D341Med (cell line): ENCODE measurements around the gene SRRM4.
"Not testable (repeated sequence)": the region's sequence is repeated elsewhere in the genome, so short reads cannot be mapped to it uniquely, and the experiment has no call there.

ENCODE experiments used
- DNase-seq: peaks from one replicate; pipeline ENCODE4 v3.0.0; 2012; ENCODE audit warnings: low spot score

Gene SRRM4

GRCh38 chr12:118981285-118982211 is at the start of gene SRRM4:
SRRM4 (plus strand) TSS chr12:118981541; CDS start chr12:118981883, 342 bp downstream.
- peak; percentile 92 for DNase-seq

- no peak for DNase-seq
These were observed 35.1 kb upstream of the SRRM4 start for GRCh38 chr12:118946256-118946655.

- no peak for DNase-seq
These were observed 22.8 kb upstream of the SRRM4 start for GRCh38 chr12:118958520-118958919.

DNA sequence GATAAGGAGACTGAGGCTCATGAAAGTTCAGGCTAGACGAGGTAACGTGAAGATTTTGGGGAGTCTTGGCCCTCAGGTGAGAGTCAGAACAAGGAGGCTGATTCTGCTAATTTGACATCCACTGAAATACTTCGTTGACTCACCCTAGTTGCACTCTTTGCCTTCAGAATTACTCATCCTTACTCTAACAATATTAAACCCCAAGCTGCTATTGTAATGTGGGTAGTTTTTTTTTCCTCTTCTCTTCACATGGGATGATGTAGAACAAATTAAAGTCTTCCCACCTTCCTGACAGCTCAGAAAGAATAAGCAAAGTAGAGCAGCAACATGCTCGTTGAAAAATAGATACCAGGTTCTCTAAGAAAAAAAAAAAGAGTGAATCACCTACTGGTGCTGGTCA is 22.0 kb upstream of the SRRM4 start:
- DNase-seq = no peak

DNA sequence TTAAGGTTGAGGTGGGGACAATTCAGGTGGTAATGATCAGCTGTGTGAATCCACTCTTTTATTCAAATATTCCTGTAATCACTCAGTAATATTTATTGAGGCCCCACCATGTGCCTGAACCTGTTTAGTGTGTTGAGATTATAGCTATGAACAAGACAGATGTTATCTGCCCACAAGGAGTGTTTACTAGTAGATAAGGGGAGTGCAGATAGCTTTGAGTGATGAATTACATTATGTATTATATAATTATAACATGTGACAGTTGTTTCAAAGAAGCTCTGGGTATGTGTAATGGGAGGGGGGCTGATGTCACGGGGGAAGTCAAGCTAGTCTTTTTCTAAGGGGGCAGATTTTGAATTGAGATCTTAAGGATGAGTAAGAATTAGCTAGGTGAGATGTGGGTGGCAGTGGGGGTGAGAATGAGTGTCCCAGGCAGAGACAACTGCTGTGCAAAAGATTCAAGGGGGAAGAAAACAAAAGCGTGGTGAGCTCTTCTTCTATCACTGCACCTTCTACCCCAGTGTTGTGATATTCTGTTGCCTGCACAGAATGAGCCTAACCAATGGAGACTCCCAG is 21.3 kb upstream of the SRRM4 start:
- DNase-seq = no peak

DNA sequence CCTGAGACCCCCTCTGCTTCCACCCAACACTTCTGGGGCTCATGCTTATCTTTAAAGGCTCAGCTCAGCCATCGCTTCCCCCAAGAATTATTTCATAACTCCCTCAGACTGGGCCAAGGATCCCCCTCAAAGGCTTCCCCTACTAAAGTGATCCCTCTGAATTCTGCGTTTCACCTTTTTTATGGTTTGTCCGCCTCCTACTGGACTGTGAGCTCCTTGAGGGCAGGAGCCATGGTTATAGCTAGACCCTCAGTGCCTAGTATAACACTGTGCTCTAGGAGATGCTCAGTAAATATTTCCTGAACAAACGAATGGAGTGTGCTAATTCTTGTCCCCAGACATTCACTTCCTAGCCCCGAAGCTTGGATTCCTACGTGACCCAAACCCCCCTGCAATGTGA is 20.5 kb upstream of the SRRM4 start:
- DNase-seq = no peak

- no peak for DNase-seq
These were observed 16.4 kb upstream of the SRRM4 start for GRCh38 chr12:118964988-118965387.

- no peak for DNase-seq
These were observed 10.5 kb upstream of the SRRM4 start for GRCh38 chr12:118970856-118971255.

GRCh38 chr12:118972982-118973381 is 8.4 kb upstream of the SRRM4 start:
- DNase-seq = no peak

- peak; percentile 88 for DNase-seq
These were observed 1.5 kb upstream of the SRRM4 start for GRCh38 chr12:118979763-118980406.

DNA sequence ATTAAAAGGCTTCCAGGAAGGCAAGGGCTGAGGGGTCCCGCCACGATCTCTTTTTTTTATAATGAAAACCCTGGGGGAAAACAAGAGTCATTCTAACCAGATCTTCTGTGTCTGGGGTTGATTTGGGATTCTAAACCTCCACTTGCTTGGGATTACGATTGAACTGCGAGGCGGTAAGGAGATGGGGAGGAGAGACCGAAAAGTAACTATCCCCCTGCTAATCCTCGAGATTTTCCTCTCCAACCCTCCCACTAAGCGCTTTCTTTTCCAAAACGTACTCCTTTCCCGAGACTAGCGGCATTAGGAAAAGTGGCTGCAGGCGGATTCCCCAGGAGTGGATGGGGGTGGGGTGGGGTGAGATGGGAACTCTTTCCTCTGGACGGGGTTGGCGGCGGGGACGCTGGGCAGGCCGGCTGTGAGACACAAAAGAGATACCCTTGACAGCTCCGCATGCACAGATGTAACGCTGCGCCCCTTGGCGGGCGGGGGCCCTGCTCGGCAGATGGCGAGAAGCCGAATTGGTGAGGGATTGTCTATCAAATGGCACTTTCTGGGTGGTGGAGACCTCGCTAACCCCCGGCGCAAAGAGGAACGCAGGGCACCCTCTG is 830 bp upstream of the SRRM4 start:
- DNase-seq = peak; percentile 80

- no peak for DNase-seq
These were observed 961 bp downstream of the SRRM4 start for GRCh38 chr12:118982302-118982701.

DNA sequence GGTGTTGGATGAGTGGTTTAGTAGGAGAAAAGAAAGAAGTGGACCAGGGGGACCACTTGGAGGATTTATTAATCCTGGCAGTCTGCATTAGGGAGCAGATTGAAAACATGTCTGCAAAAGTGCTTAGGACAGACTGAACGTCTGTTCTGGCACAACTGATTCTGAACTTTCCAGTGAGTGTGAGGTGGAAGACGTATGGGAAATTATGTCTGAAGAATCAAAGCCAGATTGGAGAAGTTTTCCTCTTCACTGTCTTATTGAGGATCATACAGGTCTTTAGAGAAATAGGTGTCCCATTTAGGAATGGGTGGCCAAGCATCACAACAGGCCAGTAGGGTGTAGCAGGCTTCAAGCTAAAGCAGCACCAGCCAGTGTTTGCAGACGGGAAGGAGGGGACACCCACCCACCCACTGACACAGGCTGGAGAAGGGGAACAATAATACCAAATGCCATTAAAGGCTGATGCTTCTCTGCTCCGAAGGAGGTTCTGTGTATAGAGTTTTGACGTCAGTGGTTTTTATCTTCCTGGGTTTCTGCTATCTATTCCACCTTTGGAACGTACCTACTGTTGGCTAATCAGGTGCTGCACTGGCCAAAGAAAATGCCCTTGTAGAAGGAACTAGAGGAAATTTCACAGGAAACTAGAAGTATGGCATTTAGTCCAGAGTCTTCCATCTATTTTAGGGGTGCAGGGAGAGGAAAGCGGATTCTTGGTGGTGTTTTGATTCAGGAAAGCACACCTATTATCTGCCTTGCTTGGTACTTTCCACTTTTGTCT is 1.8 kb downstream of the SRRM4 start:
- peak; percentile 62 for DNase-seq

DNA sequence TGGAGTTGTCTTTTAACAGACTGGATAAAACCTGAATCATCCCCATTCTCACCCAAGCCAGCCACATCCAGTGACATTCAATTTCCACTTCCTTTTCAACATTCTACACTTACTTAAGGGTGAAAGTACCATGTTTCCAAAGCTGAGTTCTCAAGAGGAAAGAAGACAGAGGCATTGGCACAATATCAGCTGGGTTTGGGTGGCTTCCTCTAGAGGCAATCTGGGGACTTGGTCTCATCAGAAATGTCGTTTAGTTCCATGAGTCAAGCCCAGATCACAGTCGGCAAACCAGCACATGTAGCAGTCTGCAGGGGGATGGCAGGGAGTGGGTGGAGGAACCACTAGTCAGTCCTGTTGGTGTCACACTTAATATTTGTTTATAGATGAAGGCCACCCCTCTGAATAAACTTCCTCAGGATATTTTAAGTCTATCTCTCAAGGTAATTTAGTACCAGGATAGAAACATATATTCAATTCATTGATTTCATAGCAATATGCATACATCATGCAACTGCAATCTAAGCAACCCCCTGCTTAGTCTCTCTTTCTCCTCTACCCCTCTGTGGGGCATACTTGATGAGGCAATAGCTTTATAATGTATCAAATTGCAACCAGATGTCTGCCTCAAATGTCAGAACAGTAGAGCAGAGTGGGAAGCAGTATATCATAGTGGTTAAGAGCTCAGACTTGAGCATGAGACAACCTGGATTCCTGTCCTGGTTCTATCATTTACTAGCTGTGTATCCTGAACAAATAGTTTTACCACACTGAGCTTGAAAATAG is 3.0 kb downstream of the SRRM4 start:
- DNase-seq = no peak

DNA sequence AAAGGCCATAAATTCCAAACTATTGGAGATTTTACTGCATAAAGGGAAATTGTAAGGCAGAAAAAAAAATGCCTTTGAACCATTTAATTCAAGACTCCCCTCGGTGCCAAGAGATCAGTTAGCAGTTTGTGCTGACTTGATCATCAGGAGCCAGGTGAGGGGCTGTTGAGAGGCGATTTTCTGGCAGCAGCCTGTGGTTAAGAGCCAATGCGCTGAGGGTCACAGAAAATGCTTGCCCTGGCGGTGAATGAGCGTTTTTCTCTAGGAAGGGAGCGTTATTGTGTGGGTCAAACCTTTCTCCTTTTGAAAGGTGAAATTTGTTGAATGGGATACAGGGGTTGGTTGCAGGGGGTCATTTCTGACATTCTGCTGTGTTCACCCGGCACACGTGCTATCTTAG is 4.7 kb downstream of the SRRM4 start:
- no peak for DNase-seq

- no peak for DNase-seq
These were observed 17.8 kb downstream of the SRRM4 start for GRCh38 chr12:118999107-118999506.

- no peak for DNase-seq
These were observed 23.7 kb downstream of the SRRM4 start for GRCh38 chr12:119005085-119005484.

- peak; percentile 52 for DNase-seq
These were observed 24.6 kb downstream of the SRRM4 start for GRCh38 chr12:119005913-119006312.

- peak; percentile 90 for DNase-seq
These were observed 25.4 kb downstream of the SRRM4 start for GRCh38 chr12:119006746-119007145.

DNA sequence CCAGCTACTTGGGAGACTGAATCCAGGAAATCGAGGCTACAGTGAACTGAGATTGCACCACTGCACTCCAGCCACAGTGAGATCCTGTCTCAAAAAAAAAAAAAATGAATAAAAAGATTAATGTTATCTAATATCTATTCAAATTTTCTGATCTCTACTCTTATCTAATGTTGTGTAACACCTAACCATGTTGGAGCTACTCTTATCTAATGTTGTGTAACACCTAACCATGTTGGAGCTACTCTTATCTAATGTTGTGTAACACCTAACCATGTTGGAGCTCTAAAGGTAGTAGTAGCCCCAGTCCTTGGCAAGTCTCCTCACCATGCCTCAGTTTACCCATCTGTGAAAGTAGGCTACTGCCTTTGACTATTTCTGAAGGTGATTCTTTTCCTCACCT is 26.9 kb downstream of the SRRM4 start:
- DNase-seq = not testable (repeated sequence)

DNA sequence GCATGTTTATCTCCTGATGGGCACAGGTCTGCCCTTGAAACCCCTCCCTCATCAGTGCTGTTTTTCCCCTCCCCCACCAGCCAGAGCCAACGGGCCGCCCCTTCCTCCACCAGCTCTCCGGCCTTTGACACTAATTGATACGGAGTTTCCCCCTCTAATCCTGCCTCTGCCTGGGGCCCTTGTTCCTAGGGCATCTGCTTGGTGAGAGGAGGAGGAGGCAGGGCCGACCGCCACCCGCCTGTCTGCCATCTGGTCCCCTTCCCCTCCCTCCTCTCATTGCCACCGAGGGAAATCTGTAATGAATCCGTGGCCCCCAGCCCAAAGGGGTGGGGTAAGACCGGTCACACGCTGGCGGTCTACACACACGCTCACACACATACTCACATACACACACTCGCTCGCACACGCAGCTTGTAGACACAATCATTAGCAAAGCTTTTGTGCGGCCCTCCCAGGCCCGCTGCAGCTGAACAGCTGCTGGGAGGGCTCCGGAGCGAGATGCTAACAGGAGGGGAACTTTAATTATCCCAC is 27.4 kb downstream of the SRRM4 start:
- DNase-seq = peak; percentile 90
